ENCODE data around the gene NIPSNAP3A.
"Not testable (repeated sequence)": the region's sequence is repeated elsewhere in the genome, so short reads cannot be mapped to it uniquely, and the experiment has no call there.

The NIPSNAP3A gene

GRCh38 chr9:104747565-104748358 lies at the start of gene NIPSNAP3A:
TSS of gene NIPSNAP3A (plus strand) at chr9:104747683. CDS start at chr9:104747793, 110 bp downstream.
- DNase-seq, result peak; percentile 79

- no peak for DNase-seq
These were observed 47.2 kb upstream of the NIPSNAP3A start for GRCh38 chr9:104700306-104700705.

- not testable (repeated sequence) for DNase-seq
These were observed 38.7 kb upstream of the NIPSNAP3A start for GRCh38 chr9:104708737-104709136.

- no peak for DNase-seq
These were observed 35.9 kb upstream of the NIPSNAP3A start for GRCh38 chr9:104711604-104712003.

- no peak for DNase-seq
These were observed 22.5 kb upstream of the NIPSNAP3A start for GRCh38 chr9:104725014-104725413.

- DNase-seq, result no peak
These were observed 9.0 kb upstream of the NIPSNAP3A start for GRCh38 chr9:104738452-104738851.

- DNase-seq, result no peak
These were observed 6.9 kb upstream of the NIPSNAP3A start for GRCh38 chr9:104740621-104741020.

GRCh38 chr9:104743376-104743985 lies 4.0 kb upstream of the NIPSNAP3A start:
- DNase-seq, result no peak

GRCh38 chr9:104745852-104746251 lies 1.6 kb upstream of the NIPSNAP3A start:
- no peak for DNase-seq

GRCh38 chr9:104746285-104746684 lies 1.2 kb upstream of the NIPSNAP3A start:
- DNase-seq, result no peak

- no peak for DNase-seq
These were observed 685 bp upstream of the NIPSNAP3A start for GRCh38 chr9:104746798-104747197.

GRCh38 chr9:104747245-104747564 lies 278 bp upstream of the NIPSNAP3A start:
- no peak for DNase-seq

- no peak for DNase-seq
These were observed 1.0 kb downstream of the NIPSNAP3A start for GRCh38 chr9:104748359-104749031.

GRCh38 chr9:104750185-104750767 lies 2.8 kb downstream of the NIPSNAP3A start:
- no peak for DNase-seq

- DNase-seq, result no peak
These were observed 11.5 kb downstream of the NIPSNAP3A start for GRCh38 chr9:104758974-104759373.

- DNase-seq, result no peak
These were observed 17.7 kb downstream of the NIPSNAP3A start for GRCh38 chr9:104765138-104765537.

- no peak for DNase-seq
These were observed 18.5 kb downstream of the NIPSNAP3A start for GRCh38 chr9:104766025-104766424.

GRCh38 chr9:104767507-104767906 lies 20.0 kb downstream of the NIPSNAP3A start:
- no peak for DNase-seq

- DNase-seq, result not testable (repeated sequence)
These were observed 21.5 kb downstream of the NIPSNAP3A start for GRCh38 chr9:104769029-104769428.

GRCh38 chr9:104769655-104770054 lies 22.2 kb downstream of the NIPSNAP3A start:
- no peak for DNase-seq

GRCh38 chr9:104772714-104773510 lies 25.4 kb downstream of the NIPSNAP3A start:
- DNase-seq, result no peak

- DNase-seq, result no peak
These were observed 26.6 kb downstream of the NIPSNAP3A start for GRCh38 chr9:104774132-104774531.
